K562 (cell line): Measurements from ENCODE around the gene EGFL7. TPM values are rescaled to one million over a fixed set of nuclear protein-coding genes. Genes with fewer than 3 reads are reported as not detected.

Experiments used
- ATAC-seq: fragments of 200-7000 bp; cut with Tn5 transposase; 3 replicates; pipeline ENCODE4 v1.9.1; 2020; ENCODE audit warnings: moderate library complexity
- BruUV-seq: library from RNA; stranded (reverse); fragments of 400-500 nt; replicated peaks from 2 replicates; lab custom pipeline; 2021; lab: Mats Ljungman, UMichigan
- CTCF ChIA-PET: fragments of 300-600 bp; formaldehyde crosslinking; extraction: SDS; loops from one replicate; lab custom pipeline; 2021; ENCODE audit warnings: low intra/inter-chr PET ratio; lab: Yijun Ruan, JAX
- POLR2A ChIA-PET: fragments of 300-600, 350-650 bp; sonication (Branson Sonifier 250); formaldehyde crosslinking; extraction: SDS; loops from one replicate; lab custom pipeline; 2021; ENCODE audit warnings: antibody characterized with exemption, inconsistent platforms; lab: Yijun Ruan, JAX
- DNase-seq, 4 experiments: peaks; one replicate each; pipeline versions ENCODE4 v3.0.0 to v3.0.0-alpha.2; 2011 to 2018; ENCODE audit warnings: low spot score in 3 of 4, mixed read lengths in 3 of 4; ENCODE audit errors: extremely low read depth in 1 of 4
- FAIRE-seq: peaks from 2 replicates; lab custom pipeline; 2011; peaks lifted over from hg19 to GRCh38; lab: Jason Lieb, UNC
- H2AFZ ChIP-seq: 2 replicates; pipeline ENCODE4 v1.6.0; 2011; ENCODE audit warnings: low read depth, low read length, control low read depth, inconsistent platforms
- H3K27ac ChIP-seq: fragments of 200-600 bp; 3 replicates; pipeline ENCODE4 v1.8.0; 2011; ENCODE audit warnings: low read depth, mild to moderate bottlenecking, control low read depth, inconsistent platforms, low read length, moderate library complexity, mixed read lengths; ENCODE audit errors: extremely low read depth
- H3K27me3 ChIP-seq, 2 experiments: fragments of 300-600 bp in 1 of 2; 2 replicates in 1 of 2; 3 replicates in 1 of 2; pipeline versions ENCODE4 v1.6.0 to v1.8.0; 2011; ENCODE audit warnings: inconsistent platforms in 2 of 2, low read length in 2 of 2, mild to moderate bottlenecking in 1 of 2, mixed read lengths in 1 of 2, moderate library complexity in 1 of 2; ENCODE audit not compliant: control insufficient read depth in 2 of 2, insufficient read depth in 2 of 2
- H3K36me3 ChIP-seq: fragments of 300-600 bp; 3 replicates; pipeline ENCODE4 v1.8.0; 2011; ENCODE audit warnings: mild to moderate bottlenecking, low read length, inconsistent platforms; ENCODE audit not compliant: control insufficient read depth, insufficient read depth
- H3K4me1 ChIP-seq, 2 experiments: fragments of 200-600 bp in 1 of 2; replicated peaks in 1 of 2; 2 replicates in 1 of 2; 3 replicates in 1 of 2; pipeline versions ENCODE4 v1.5.1 to v1.8.0; 2011; ENCODE audit warnings: inconsistent platforms in 2 of 2, low read length in 2 of 2, mild to moderate bottlenecking in 1 of 2, mixed read lengths in 1 of 2, moderate library complexity in 1 of 2; ENCODE audit not compliant: control insufficient read depth in 2 of 2, insufficient read depth in 2 of 2
- H3K4me2 ChIP-seq: 2 replicates; pipeline ENCODE4 v1.6.1; 2011; ENCODE audit warnings: low read length, control low read depth, inconsistent platforms, mixed read lengths; ENCODE audit not compliant: insufficient read depth
- H3K4me3 ChIP-seq: fragments of 200-600 bp; sonication (generic), shearing (Covaris generic); 2 replicates; pipeline ENCODE4 v1.5.1; 2016; ENCODE audit warnings: control low read depth, inconsistent platforms
- H3K79me2 ChIP-seq: fragments of 200-600 bp; 3 replicates; pipeline ENCODE4 v1.8.0; 2011; ENCODE audit warnings: low read length, inconsistent platforms; ENCODE audit not compliant: control insufficient read depth, insufficient read depth
- H3K9ac ChIP-seq, 2 experiments: 2 replicates each; pipeline versions ENCODE4 v1.6.0 to v1.6.1; 2011; ENCODE audit warnings: low read depth in 2 of 2, low read length in 2 of 2, control low read depth in 1 of 2, inconsistent platforms in 1 of 2, mild to moderate bottlenecking in 1 of 2, mixed read lengths in 1 of 2; ENCODE audit not compliant: insufficient read depth in 1 of 2
- H3K9me1 ChIP-seq: one replicate; pipeline ENCODE4 v1.6.0; 2011; ENCODE audit warnings: inconsistent platforms, mild to moderate bottlenecking, low read length, moderate library complexity; ENCODE audit not compliant: control insufficient read depth, insufficient read depth
- H3K9me3 ChIP-seq: replicated peaks from 2 replicates; pipeline ENCODE4 v1.5.1; 2011; ENCODE audit warnings: low read depth, low read length, inconsistent platforms; ENCODE audit not compliant: control insufficient read depth, insufficient read depth
- H4K20me1 ChIP-seq: replicated peaks from 2 replicates; pipeline ENCODE4 v1.6.1; 2011; ENCODE audit warnings: low read length, inconsistent platforms, mixed read lengths; ENCODE audit not compliant: control insufficient read depth, insufficient read depth
- CXXC5 ChIP-seq: fragments of 250-450 bp; sonication (Bioruptor Pico); IDR thresholded peaks from 2 replicates; pipeline ENCODE4 v1.8.0; 2022; ENCODE audit warnings: inconsistent platforms, mild to moderate bottlenecking, moderate library complexity
- MAX ChIP-seq: sonication (generic); formaldehyde crosslinking; IDR thresholded peaks from 2 replicates; pipeline ENCODE4 v1.9.0; 2022; ENCODE audit warnings: mild to moderate bottlenecking, missing genetic modification reagents
- RCOR1 ChIP-seq, 2 experiments: IDR thresholded peaks; 2 replicates each; pipeline ENCODE4 v1.6.1; 2012; ENCODE audit warnings: low read depth in 2 of 2, low read length in 2 of 2, borderline replicate concordance in 1 of 2, improper control_type of control experiment in 1 of 2
- RFX1 ChIP-seq: fragments of 450-650 bp; IDR thresholded peaks from 2 replicates; pipeline ENCODE4 v1.6.1; 2016; ENCODE audit warnings: mild to moderate bottlenecking, moderate library complexity
- SLC30A9 ChIP-seq: fragments of 250-450 bp; sonication (Bioruptor Pico); IDR thresholded peaks from 2 replicates; pipeline ENCODE4 v1.8.0; 2022; ENCODE audit warnings: mild to moderate bottlenecking, moderate library complexity
- SMAD4 ChIP-seq: fragments of 250-450 bp; sonication (Bioruptor Pico); conservative IDR thresholded peaks from 2 replicates; pipeline ENCODE4 v1.8.0; 2021; ENCODE audit warnings: inconsistent platforms, mild to moderate bottlenecking, moderate library complexity
- YBX1 ChIP-seq: fragments of 450-650 bp; IDR thresholded peaks from 2 replicates; pipeline ENCODE4 v1.7.1; 2016; ENCODE audit warnings: mild to moderate bottlenecking
- WGBS: fragments of 100-300 bp; shearing (Covaris generic); methylation state at CpG from one replicate; pipeline ENCODE4 v1.1.6; 2016; ENCODE audit warnings: low coverage, mixed read lengths; ENCODE audit not compliant: insufficient coverage; ENCODE audit errors: missing lambda C conversion rate; 5-methylcytosine and 5-hydroxymethylcytosine counted together
- in situ Hi-C: fragments of 300-500 bp; cut with MboI; formaldehyde crosslinking; loops from 4 replicates; pipeline ENCODE4 v1.15.0; 2018; ENCODE audit warnings: inconsistent platforms, mixed read lengths
- intact Hi-C: fragments of 100-400 bp; cut with micrococcal nuclease; formaldehyde crosslinking; loops from 2 replicates; pipeline ENCODE4 v1.14.2; 2022
- polyA plus RNA-seq, 8 experiments: library from polyadenylated mRNA; depleted of rRNA in 4 of 8; stranded (reverse) in 5 of 8; unstranded in 3 of 8; fragments of >200 nt; fragmentation: Nextera tagmentation in 2 of 8; fragmentation: Illumina TruSeq in 1 of 8; extraction: Ambion mirVana in 2 of 8; extraction: Trizol in 1 of 8; gene quantifications; 2 replicates each; pipeline versions ENCODE4 v1.2.1 to v1.2.3, GENCODE V29; 2011 to 2014; ENCODE audit warnings: inconsistent platforms in 1 of 8, missing spikeins in 1 of 8
- total RNA-seq, 7 experiments: library from RNA; depleted of rRNA in 6 of 7; stranded (reverse); fragments of >200 nt in 6 of 7; fragmentation: Illumina TruSeq in 2 of 7; extraction: Trizol in 2 of 7; gene quantifications; 2 replicates each; pipeline versions ENCODE4 v1.2.1 to v1.2.3, GENCODE V29; 2011 to 2021; ENCODE audit warnings: low replicate concordance in 1 of 7

EGFL7 gene
- total and polyA plus RNA-seq, 9 of the 15 experiments (the other 6 are each of a cell fraction or from before 2014, with no cell fraction given), result 1.5 to 286 (median 55.5) TPM

- in situ Hi-C loops, result no loop called here
- intact Hi-C loops, result no loop called here
- no peak for TF ChIP-seq RCOR1 (IDR thresholded peaks at IDR 0.05; ENCODE audit: borderline replicate concordance in 1 of 2, low read depth in 2 of 2, low read length in 2 of 2)
- TF ChIP-seq RFX1, result no peak
- TF ChIP-seq SMAD4 (CRISPR knock-in tag), result no peak
- no peak for TF ChIP-seq MAX (CRISPR knock-in tag)
- Histone ChIP-seq H3K9me1 (no peaks in the 10 kb centered on the region), H4K20me1 (no peaks in the 10 kb centered on the region), H3K27me3 (no peaks in the 10 kb centered on the region), H3K4me2 (no peak overlapping the region), H3K36me3 (no peaks in the 10 kb centered on the region), H3K4me1 (peaks cover 26 to 45% of the 10 kb centered on the region in 2 experiments), H3K4me3 (no peak overlapping the region), H3K27ac (no peak overlapping the region), H2AFZ (peak overlapping the region; percentile 11; the same call in 1 of the 2 replicates), H3K9ac (peak overlapping the region in 1 of 2 experiments; percentile 26; a peak in 1 of 4 replicates), H3K79me2 (peaks cover 23% of the 10 kb centered on the region), H3K9me3 (no peaks in the 10 kb centered on the region)
- CTCF ChIA-PET, result no interaction called here
- no TSS peak for BruUV-seq
- no peak for ATAC-seq
- POLR2A ChIA-PET, result interaction anchor here (1.3 to 1.8 kb wide), 2 partner anchors 13 to 23 kb away, joined by 3 to 6 read pairs; partner anchors contain the start of gene EGFL7
- no peak for DNase-seq
- WGBS, result 74% methylated on average over 8 of the region's 8 CpGs
- no peak for FAIRE-seq
Measured at GRCh38 chr9:136650021-136650420, 12.7 kb upstream of the EGFL7 start.

- no peak for TF ChIP-seq CXXC5 (CRISPR knock-in tag)
- no peak for TF ChIP-seq YBX1
- TF ChIP-seq SLC30A9 (CRISPR knock-in tag), result no peak
- Histone ChIP-seq H3K4me1 (peaks cover 22 to 45% of the 10 kb centered on the region in 2 experiments), H3K79me2 (peaks cover 17% of the 10 kb centered on the region), H3K9me1 (no peaks in the 10 kb centered on the region), H3K9me3 (no peaks in the 10 kb centered on the region), H3K27me3 (no peaks in the 10 kb centered on the region), H3K36me3 (no peaks in the 10 kb centered on the region), H3K4me2 (no peak overlapping the region; the same call in 1 of the 2 replicates), H4K20me1 (no peaks in the 10 kb centered on the region), H3K9ac (no peak overlapping the region), H3K4me3 (no peak overlapping the region), H2AFZ (peak overlapping the region; percentile 42; the same call in 1 of the 2 replicates), H3K27ac (no peak overlapping the region)
- intact Hi-C loops (no loop called here), in situ Hi-C loops (no loop called here)
- POLR2A ChIA-PET, result no interaction called here
- no peak for ATAC-seq
- 52% methylated on average over 10 of the region's 10 CpGs for WGBS
- CTCF ChIA-PET, result no interaction called here
- no peak for DNase-seq
- BruUV-seq, result no TSS peak
- no peak for FAIRE-seq
Measured at GRCh38 chr9:136650648-136651047, 12.1 kb upstream of the EGFL7 start.
